Uterus (tissue), 2 donors: Measurements from ENCODE around the gene ZGPAT.

Experiments
- POLR2A ChIP-seq, 2 donors: fragments of 450-650 bp; IDR thresholded peaks; one replicate each; pipeline ENCODE4 v1.6.1; 2016; ENCODE audit warnings: antibody characterized with exemption in 2 of 2, mild to moderate bottlenecking in 1 of 2, moderate library complexity in 1 of 2
- TF ChIP-seq, protein P1 (sequence below), 4 experiments: fragments of 200-600 bp in 2 of 4; fragments of 450-650 bp in 2 of 4; sonication (generic) in 2 of 4; IDR thresholded peaks; one replicate each; pipeline ENCODE4 v1.5.1; 2016 to 2019; ENCODE audit warnings: antibody characterized with exemption in 4 of 4, mild to moderate bottlenecking in 2 of 4, moderate library complexity in 1 of 4

DNA sequence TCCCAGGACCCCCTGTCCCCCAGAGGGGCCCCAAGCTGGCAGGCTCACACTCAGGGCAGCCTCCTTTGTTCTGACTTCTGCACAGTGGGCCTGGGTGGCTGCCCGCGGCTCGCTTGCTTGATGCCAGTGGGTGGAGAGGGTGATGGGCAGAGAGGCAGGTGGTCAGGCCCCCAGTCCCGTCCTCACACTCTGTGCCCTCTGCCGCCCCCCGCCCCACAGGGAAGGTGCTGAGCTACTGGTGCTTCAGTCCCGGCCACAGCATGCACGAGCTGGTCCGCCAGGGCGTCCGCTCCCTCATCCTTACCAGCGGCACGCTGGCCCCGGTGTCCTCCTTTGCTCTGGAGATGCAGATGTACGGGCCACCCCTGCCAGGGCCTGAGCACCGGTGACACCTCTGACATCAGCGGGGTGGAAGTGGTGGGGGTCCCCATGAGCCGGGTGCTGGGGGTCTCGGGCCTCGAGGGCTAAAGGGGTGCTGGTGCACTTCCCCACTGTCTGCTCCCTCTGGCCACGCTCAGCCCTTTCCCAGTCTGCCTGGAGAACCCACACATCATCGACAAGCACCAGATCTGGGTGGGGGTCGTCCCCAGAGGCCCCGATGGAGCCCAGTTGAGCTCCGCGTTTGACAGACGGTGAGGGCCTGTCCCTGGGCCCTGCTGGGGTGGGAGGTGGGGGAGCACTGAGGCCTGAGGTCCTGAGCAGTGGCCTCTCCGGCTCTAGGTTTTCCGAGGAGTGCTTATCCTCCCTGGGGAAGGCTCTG, 20.2 kb upstream of the ZGPAT start:
- TF ChIP-seq, protein P1, sequence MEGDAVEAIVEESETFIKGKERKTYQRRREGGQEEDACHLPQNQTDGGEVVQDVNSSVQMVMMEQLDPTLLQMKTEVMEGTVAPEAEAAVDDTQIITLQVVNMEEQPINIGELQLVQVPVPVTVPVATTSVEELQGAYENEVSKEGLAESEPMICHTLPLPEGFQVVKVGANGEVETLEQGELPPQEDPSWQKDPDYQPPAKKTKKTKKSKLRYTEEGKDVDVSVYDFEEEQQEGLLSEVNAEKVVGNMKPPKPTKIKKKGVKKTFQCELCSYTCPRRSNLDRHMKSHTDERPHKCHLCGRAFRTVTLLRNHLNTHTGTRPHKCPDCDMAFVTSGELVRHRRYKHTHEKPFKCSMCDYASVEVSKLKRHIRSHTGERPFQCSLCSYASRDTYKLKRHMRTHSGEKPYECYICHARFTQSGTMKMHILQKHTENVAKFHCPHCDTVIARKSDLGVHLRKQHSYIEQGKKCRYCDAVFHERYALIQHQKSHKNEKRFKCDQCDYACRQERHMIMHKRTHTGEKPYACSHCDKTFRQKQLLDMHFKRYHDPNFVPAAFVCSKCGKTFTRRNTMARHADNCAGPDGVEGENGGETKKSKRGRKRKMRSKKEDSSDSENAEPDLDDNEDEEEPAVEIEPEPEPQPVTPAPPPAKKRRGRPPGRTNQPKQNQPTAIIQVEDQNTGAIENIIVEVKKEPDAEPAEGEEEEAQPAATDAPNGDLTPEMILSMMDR (IDR thresholded peaks at IDR 0.05): no peak
- TF ChIP-seq POLR2A (IDR thresholded peaks at IDR 0.05): no peak
